ENCODE data around the gene NRCAM.

The NRCAM gene

DNA sequence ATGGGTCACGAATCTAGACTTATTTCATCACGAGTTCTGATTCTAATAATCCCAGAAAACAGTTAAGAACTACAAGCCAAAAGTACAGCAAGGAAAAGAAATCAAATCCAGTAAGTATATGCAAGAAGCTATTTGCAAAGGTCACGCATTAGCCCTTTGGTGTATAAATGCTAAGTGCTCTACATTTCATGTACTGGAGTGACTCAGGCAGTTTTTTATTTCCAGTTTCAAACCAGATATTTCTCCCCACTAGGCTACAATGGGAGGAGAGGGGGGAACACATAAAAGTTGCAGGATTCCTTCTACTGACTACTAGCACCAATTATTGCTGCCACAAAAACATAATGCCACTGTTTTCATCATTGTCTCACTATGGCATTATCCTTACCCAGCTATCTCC is 148.0 kb downstream of the NRCAM start:
- no peak for DNase-seq (ENCODE audit: low read depth)

DNA sequence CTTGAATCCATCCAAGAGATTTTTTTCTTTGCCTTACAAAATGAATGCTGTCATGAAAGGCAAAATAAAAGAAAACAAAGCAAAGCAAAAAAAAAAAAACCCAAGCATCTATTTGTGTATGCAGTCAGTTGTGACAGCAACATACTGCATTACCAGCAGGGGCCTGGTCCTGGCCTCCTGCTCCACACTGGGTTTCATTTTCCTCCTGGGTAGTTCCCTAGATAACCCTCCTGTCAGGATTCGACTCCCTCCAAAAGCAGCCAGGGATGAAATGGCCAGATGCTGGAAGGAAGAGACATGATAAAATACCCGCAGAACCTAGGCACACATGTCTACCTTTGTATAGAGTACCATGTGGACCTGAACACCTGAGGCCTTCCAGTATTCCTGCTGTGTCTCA is 148.6 kb downstream of the NRCAM start:
- no peak for DNase-seq (ENCODE audit: low read depth)

DNA sequence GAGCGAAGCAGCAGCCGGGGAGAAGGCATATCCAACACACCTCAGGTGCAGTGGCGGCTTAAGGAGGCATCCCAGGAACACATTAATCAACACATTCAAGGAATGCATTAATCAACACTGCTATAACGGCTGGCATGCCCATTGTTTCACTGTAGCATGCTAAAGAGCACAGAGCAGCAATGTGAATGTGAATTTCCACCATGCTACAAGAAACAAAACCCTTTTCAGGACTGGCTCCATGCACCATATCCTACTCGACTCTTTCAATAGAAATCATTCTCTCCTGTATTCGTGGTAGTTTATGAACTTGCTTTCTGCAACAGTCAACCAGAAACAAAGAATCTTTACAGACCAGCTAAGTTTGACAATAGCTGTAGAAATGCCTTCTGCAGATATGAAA is 149.0 kb downstream of the NRCAM start:
- no peak for DNase-seq (ENCODE audit: low read depth)

DNA sequence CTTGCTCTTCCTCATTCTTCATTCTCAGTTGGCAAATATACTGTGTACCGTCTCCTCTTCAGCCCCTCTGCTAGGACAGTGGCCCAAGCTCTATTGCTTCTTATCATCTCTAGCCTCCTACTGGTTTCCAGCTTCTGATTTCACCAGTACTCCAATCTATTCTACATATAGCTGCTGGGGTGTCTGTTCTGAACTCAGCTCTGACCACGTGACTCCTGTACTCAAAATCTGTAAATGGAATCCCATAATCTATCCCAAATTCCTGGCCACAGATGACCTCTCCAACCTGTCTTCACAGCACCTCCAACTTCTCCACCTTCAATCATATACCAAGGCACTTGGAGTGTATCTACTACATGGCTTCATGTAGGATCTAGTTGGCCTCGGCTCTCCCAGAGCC is 152.9 kb downstream of the NRCAM start:
- no peak for DNase-seq (ENCODE audit: low read depth)

DNA sequence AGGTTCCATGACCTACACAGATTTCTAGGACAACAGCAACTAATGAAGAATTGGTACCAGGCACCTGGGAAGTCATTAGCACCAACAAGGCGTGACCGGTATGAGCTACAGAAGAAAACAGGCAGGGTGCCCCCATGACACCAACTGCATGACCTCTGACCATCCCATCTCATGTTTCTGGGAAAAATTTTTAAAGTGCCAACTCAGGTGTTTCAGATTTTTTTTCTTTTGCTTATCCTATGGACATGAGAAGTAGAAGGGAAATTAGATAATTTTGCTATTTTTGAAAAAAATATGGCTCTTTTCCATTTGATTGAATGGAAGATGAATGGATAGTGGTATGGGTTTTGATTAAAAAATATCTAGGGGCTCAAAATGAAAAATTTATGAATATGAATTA is 154.8 kb downstream of the NRCAM start:
- DNase-seq (ENCODE audit: low read depth), result no peak

DNA sequence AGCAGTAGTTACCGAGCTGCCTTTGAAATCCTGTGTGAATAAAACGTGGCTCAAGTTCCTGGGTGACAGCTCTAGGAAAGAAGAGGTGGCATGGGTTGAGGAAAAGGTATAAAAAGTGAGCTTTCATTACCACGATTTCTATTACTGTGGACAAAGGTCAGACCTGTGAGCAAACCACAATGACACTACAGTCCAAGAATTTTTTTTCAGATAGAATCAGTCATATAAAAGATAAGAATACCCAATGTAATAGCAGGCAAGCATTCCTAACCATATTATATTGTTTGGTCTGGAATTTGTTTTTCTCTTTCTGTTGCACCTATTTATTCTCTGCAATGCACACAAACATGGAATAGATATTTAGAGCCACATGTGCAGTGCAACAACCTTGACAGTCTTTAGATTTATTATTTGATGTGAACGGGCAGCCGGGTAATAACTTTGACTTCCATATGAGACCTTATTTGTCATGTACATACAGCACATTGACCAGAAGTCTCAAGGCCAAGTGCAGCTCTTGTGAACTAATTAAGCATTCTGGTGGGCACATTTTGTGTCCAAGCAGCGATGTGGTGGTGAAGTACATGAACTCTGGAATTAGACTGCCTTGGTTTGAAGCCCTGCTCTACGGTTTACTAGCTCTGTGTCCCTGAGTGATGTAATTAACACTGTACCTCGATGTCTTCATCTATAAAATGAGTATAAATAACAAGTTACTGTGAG is 156.8 kb downstream of the NRCAM start:
- DNase-seq (ENCODE audit: low read depth), result no peak

- no peak for DNase-seq (ENCODE audit: low read depth)
Observed at GRCh38 chr7:108296911-108297310, 159.3 kb downstream of the NRCAM start.

DNA sequence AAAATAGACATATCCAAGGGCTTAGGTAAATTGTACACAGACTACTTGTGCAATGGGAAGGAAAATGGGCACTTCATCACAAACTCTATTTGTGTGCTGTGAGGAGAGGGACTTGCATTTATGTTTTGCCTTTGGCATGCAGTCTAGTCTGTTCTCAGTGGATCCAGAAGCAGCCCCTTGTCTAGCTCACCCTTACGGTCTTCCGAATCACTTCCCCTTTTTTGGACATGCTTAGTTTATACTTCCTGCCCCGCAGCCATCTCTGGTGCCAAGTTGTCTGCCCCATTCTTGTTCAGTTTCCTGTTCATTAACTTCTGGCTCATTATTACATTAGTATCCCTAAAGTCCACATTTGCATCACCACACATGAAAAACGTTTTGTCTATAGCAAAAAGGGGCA is 161.6 kb downstream of the NRCAM start:
- no peak for DNase-seq (ENCODE audit: low read depth)

- no peak for DNase-seq (ENCODE audit: low read depth)
Observed at GRCh38 chr7:108293149-108293612, 163.1 kb downstream of the NRCAM start.

DNA sequence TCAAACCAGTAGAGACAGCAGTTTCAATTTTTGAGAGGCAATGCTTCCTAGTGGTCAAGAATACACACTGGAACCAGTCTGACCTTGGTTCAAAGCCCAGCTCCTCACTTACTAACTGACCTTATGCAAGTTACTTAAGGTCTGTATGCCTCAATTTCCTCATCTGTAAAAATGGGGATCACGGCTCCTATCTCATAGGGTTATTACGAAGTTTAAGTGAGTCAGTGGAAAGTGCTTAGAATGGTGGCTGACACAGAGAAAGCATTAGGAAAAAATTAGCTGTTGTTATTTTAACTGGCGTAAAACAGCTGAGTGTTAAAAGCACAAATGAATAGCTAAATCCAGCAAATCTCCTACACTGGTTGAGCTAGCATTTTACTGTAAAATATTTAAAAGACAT is 163.7 kb downstream of the NRCAM start:
- no peak for DNase-seq (ENCODE audit: low read depth)

DNA sequence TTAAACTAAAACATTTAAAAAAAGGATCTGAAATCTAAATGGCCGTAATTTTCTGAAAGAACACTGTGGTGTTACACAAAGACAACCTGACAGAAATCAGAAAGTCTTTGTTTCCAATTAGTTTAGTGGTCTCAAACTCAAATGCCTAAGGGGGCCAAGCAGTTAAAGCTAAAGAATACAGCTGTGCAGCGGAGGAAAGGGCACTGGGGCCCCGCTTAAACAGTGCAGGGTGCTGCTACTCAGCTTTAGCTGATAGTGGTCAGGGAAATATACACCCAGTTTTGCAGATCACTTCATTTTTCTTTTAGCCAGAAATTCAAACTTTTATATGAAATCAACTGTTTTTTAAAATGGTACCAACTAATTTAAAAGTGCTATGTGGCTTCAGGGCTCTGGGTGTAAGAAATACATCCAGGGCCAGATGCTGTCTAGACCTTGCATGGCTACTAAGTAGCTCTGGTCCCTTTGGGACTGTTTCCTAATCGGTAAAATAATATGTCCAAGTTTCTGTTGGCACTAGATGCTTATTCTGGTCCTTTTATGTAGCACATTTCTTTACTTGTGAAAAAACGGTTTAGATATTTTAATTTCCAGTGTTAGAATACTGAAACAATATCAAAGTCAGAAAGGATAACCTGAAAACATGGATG is 164.3 kb downstream of the NRCAM start:
- no peak for DNase-seq (ENCODE audit: low read depth)

- no peak for DNase-seq (ENCODE audit: low read depth)
Observed at GRCh38 chr7:108291152-108291508, 165.1 kb downstream of the NRCAM start.

GRCh38 chr7:108290459-108291151 is 165.6 kb downstream of the NRCAM start:
- DNase-seq (ENCODE audit: low read depth), result no peak

- DNase-seq (ENCODE audit: low read depth), result no peak
Observed at GRCh38 chr7:108289852-108290251, 166.4 kb downstream of the NRCAM start.

- DNase-seq (ENCODE audit: low read depth), result no peak
Observed at GRCh38 chr7:108287857-108288256, 168.4 kb downstream of the NRCAM start.

DNA sequence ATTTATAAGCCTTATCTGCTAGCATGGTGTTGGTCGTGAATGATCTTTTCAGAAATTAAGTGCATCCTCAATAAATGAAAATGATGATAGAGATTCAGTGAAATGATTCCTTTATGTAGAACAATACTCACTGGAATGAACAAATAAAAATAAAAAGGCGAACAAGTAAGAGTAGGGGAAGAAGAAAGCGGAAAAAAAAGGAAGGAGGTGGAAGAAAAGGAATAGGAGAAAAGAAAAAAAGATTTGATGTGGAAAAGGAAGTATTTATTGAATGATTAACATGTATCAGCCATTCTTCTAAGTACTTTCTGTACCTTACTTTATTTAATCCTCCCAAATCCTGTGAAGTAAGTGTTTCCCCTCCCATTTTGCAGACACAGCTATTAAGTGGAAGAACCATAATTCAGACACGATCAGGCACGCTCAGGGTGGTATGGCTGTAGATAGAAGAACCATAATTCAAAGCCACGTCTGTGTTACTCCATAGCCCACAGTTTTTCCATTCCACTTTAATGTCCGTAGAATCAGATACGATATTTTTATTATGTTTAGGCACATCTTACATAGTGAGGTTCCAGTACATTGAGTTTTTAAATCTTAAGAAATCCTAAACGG is 169.8 kb downstream of the NRCAM start:
- DNase-seq (ENCODE audit: low read depth), result no peak

- no peak for DNase-seq (ENCODE audit: low read depth)
Observed at GRCh38 chr7:108285778-108286177, 170.5 kb downstream of the NRCAM start.

GRCh38 chr7:108285003-108285368 is 171.2 kb downstream of the NRCAM start:
- DNase-seq (ENCODE audit: low read depth), result no peak

DNA sequence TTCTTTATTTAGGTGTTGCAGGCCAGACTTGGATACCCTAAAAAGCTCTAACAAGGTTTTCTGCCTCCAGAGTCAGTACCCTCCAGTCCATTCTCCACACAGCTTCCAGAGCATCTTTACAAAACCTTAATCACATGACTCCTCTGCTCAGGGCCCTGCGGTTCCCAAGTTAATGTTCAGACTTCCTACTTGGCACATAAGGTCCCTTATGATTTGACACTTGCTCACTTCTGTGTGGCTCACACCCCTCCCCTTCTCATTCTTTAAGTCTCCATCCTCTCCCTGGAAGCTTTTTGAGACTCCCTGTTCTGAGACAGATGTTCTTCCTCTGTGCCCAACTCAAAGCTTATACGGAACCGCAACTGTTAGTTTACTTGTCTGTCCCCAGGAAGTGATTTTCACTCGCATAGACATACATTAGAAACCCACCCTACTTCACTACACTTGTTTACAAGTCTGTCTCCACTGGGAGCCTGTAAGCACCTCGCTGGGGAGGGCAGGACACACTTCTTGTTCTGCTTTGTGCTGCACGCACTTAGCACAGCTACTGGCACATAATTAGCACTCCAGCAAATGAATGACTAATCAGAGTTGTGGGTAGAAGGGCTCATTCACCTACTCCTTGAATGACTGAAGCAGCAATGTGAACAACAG is 171.8 kb downstream of the NRCAM start:
- no peak for DNase-seq (ENCODE audit: low read depth)

- DNase-seq (ENCODE audit: low read depth), result no peak
Observed at GRCh38 chr7:108283252-108283651, 173.0 kb downstream of the NRCAM start.

- no peak for DNase-seq (ENCODE audit: low read depth)
Observed at GRCh38 chr7:108282427-108282996, 173.7 kb downstream of the NRCAM start.

DNA sequence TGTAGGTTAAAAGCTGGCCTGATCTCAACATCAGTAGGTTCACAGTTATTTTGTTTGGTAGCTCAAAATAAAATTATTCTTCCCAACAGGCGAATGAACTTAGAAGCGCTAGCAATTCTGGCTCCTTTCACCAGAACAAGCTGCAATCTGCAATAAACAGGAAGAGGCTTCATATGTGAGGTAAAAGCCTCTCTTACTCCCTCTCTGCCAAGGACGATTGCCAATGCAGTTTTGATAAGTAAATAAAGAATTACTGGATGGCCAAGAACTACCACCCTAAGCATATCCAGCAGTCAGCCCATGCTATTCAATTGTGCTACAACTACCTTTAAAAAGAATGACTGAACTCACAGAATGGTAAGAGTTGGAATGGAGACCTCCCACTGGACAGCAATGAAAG is 176.1 kb downstream of the NRCAM start:
- no peak for DNase-seq (ENCODE audit: low read depth)
